ENCODE measurements around the gene RPS27A. TPM values are rescaled to one million over a fixed set of nuclear protein-coding genes. Genes with fewer than 3 reads are reported as not detected.
A peak's percentile ranks its signal among the peaks of the same experiment; 100 is the strongest.
"Not testable (repeated sequence)": the region's sequence is repeated elsewhere in the genome, so short reads cannot be mapped to it uniquely, and the experiment has no call there.

Gene RPS27A
- total RNA-seq, 4 donors from 2014 or later: 314 to 1,603 (median 586) TPM

GRCh38 chr2:55245411-55245810, 12.9 kb downstream of the RPS27A start:
- Histone ChIP-seq H3K36me3 (peaks cover 0 to 86% (median 0%) of the 10 kb centered on the region in 3 donors), H3K27me3 (no peaks in the 10 kb centered on the region), H3K4me3 (no peak overlapping the region), H3K27ac (no peak overlapping the region), H3K9me3 (no peaks in the 10 kb centered on the region), H3K4me1 (no peaks in the 10 kb centered on the region)
- TF ChIP-seq, protein P1, sequence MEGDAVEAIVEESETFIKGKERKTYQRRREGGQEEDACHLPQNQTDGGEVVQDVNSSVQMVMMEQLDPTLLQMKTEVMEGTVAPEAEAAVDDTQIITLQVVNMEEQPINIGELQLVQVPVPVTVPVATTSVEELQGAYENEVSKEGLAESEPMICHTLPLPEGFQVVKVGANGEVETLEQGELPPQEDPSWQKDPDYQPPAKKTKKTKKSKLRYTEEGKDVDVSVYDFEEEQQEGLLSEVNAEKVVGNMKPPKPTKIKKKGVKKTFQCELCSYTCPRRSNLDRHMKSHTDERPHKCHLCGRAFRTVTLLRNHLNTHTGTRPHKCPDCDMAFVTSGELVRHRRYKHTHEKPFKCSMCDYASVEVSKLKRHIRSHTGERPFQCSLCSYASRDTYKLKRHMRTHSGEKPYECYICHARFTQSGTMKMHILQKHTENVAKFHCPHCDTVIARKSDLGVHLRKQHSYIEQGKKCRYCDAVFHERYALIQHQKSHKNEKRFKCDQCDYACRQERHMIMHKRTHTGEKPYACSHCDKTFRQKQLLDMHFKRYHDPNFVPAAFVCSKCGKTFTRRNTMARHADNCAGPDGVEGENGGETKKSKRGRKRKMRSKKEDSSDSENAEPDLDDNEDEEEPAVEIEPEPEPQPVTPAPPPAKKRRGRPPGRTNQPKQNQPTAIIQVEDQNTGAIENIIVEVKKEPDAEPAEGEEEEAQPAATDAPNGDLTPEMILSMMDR (IDR thresholded peaks at IDR 0.05): no peak
- TF ChIP-seq POLR2A (IDR thresholded peaks at IDR 0.05): no peak
- DNase-seq: no peak

DNA sequence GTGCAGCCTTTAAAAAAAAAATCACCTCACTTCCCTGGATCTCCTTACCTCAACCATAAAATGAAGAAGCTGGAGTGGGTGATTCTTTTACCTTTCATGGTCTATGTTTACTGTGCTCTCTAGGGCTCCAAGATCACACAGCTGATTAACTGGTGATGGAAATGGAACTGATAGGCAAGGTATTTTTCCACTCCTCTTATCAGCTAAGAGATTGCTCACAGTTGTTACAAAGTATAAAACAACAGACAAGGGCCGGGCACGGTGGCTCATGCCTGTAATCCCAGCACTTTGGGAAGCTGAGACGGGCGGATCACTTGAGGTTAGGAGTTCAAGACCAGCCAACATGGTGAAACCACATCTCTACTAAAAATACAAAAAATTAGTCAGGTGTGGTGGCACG, 14.5 kb downstream of the RPS27A start:
- no peak for DNase-seq
- H3K4me1 ChIP-seq: no peaks in the 10 kb centered on the region
- H3K27me3 ChIP-seq: no peaks in the 10 kb centered on the region
- no peak for TF ChIP-seq POLR2A (IDR thresholded peaks at IDR 0.05)
- TF ChIP-seq, protein P1 (IDR thresholded peaks at IDR 0.05): no peak
- H3K4me3 ChIP-seq: no peak overlapping the region
- peaks cover 0 to 86% (median 0%) of the 10 kb centered on the region in 3 donors for H3K36me3 ChIP-seq
- H3K9me3 ChIP-seq: no peaks in the 10 kb centered on the region
- no peak overlapping the region for H3K27ac ChIP-seq

- TF ChIP-seq POLR2A (IDR thresholded peaks at IDR 0.05): no peak
- TF ChIP-seq, protein P1 (IDR thresholded peaks at IDR 0.05): no peak
- no peak for DNase-seq
- Histone ChIP-seq H3K4me3 (no peak overlapping the region), H3K27ac (no peak overlapping the region), H3K4me1 (no peaks in the 10 kb centered on the region), H3K27me3 (no peaks in the 10 kb centered on the region), H3K9me3 (no peaks in the 10 kb centered on the region), H3K36me3 (peaks cover 0 to 76% (median 0%) of the 10 kb centered on the region in 3 donors)
Observed at GRCh38 chr2:55252832-55253231, 20.3 kb downstream of the RPS27A start.

DNA sequence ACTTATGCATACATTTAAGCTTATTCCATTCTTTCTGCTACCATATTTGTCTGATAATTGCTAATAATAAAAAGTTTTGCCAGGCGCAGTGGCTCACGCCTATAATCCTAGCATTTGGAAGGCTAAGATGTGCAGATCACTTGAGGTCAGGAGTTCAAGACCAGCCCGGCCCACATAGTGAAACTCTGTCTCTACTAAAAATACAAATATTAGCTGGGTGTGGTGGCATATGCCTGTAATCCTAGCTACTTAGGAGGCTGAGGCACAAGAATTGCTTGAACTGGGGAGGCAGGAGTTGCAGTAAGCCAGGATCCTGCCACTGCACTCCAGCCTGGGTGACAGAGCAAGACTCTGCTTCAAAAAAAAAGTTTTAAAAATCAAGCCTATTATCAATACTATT, 27.1 kb downstream of the RPS27A start:
- H3K9me3 ChIP-seq, H3K27me3 ChIP-seq, DNase-seq, H3K4me3 ChIP-seq, H3K4me1 ChIP-seq, H3K27ac ChIP-seq: not testable (repeated sequence)
- H3K36me3 ChIP-seq: peaks cover 0 to 78% (median 0%) of the 10 kb centered on the region in 3 donors

GRCh38 chr2:55268288-55268906, 35.9 kb downstream of the RPS27A start:
- Histone ChIP-seq H3K4me3 (peak overlapping the region; percentile 47 to 75 (median 59)), H3K9me3 (no peaks in the 10 kb centered on the region), H3K4me1 (peaks cover 0 to 12% (median 0%) of the 10 kb centered on the region in 4 donors), H3K27ac (peak overlapping the region; percentile 78 to 91 (median 82)), H3K27me3 (no peaks in the 10 kb centered on the region), H3K36me3 (peaks cover 0 to 14% (median 0%) of the 10 kb centered on the region in 3 donors)
- no peak for TF ChIP-seq POLR2A (IDR thresholded peaks at IDR 0.05)
- TF ChIP-seq, protein P1 (IDR thresholded peaks at IDR 0.05): peak in 1 of 6 experiments; percentile 23
- DNase-seq: no peak

- TF ChIP-seq, protein P1 (IDR thresholded peaks at IDR 0.05): peak in 1 of 6 experiments; percentile 28
- TF ChIP-seq POLR2A (IDR thresholded peaks at IDR 0.05): peak; percentile 71 to 79
Observed at GRCh38 chr2:55268907-55269644, 36.6 kb downstream of the RPS27A start, which contains the start of gene MTIF2. Gene MTIF2, minus strand, starts transcription at chr2:55269231. Its CDS starts 5,373 bp downstream, at chr2:55263858.

More at GRCh38 chr2:55268907-55269644, 36.6 kb downstream of the RPS27A start, which contains the start of gene MTIF2:
- Histone ChIP-seq H3K27ac (peak within 1 kb of the TSS; percentile 78 to 91 (median 82)), H3K27me3 (no peaks in the 10 kb centered on the region), H3K9me3 (no peaks in the 10 kb centered on the region), H3K4me3 (peak within 1 kb of the TSS; percentile 47 to 75 (median 59)), H3K4me1 (peaks cover 0 to 12% (median 0%) of the 10 kb centered on the region in 4 donors), H3K36me3 (peaks cover 0 to 7% (median 0%) of the 10 kb centered on the region in 3 donors)
- DNase-seq: peak; percentile 86 to 97 (median 96)

Data from Peyer's patch (tissue), 4 donors.